Measurements from ENCODE around the gene WASF3.

Gene WASF3

GRCh38 chr13:26517936-26518335 is 39.5 kb upstream of the WASF3 start:
- DNase-seq = no peak
- Histone ChIP-seq H3K27ac (peak overlapping the region; percentile 81), H3K36me3 (no peaks in the 10 kb centered on the region), H3K27me3 (ENCODE audit: insufficient read depth, low read depth, severe bottlenecking) (no peaks in the 10 kb centered on the region), H3K4me3 (ENCODE audit: low read depth, low read length) (peak overlapping the region; percentile 37), H3K9me3 (ENCODE audit: severe bottlenecking) (peaks cover 3% of the 10 kb centered on the region)
- TF ChIP-seq CTCF (IDR thresholded peaks at IDR 0.05; ENCODE audit: low read depth, low read length) = no peak

GRCh38 chr13:26518451-26518959 is 39.0 kb upstream of the WASF3 start:
- DNase-seq = peak; percentile 71
- no peaks in the 10 kb centered on the region for H3K27me3 ChIP-seq (ENCODE audit: insufficient read depth, low read depth, severe bottlenecking)
- H3K27ac ChIP-seq = peak overlapping the region; percentile 81
- peak overlapping the region; percentile 37 for H3K4me3 ChIP-seq (ENCODE audit: low read depth, low read length)
- no peaks in the 10 kb centered on the region for H3K36me3 ChIP-seq
- TF ChIP-seq CTCF (IDR thresholded peaks at IDR 0.05; ENCODE audit: low read depth, low read length) = no peak
- H3K9me3 ChIP-seq (ENCODE audit: severe bottlenecking) = peaks cover 3% of the 10 kb centered on the region

GRCh38 chr13:26522571-26522970 is 34.9 kb upstream of the WASF3 start:
- Histone ChIP-seq H3K27ac (peak overlapping the region; percentile 60), H3K27me3 (ENCODE audit: insufficient read depth, low read depth, severe bottlenecking) (no peaks in the 10 kb centered on the region), H3K9me3 (ENCODE audit: severe bottlenecking) (no peaks in the 10 kb centered on the region), H3K36me3 (no peaks in the 10 kb centered on the region), H3K4me3 (ENCODE audit: low read depth, low read length) (no peak overlapping the region)
- DNase-seq = peak; percentile 76
- no peak for TF ChIP-seq CTCF (IDR thresholded peaks at IDR 0.05; ENCODE audit: low read depth, low read length)

- no peak for TF ChIP-seq CTCF (IDR thresholded peaks at IDR 0.05; ENCODE audit: low read depth, low read length)
- H3K27me3 ChIP-seq (ENCODE audit: insufficient read depth, low read depth, severe bottlenecking) = no peaks in the 10 kb centered on the region
- H3K9me3 ChIP-seq (ENCODE audit: severe bottlenecking) = no peaks in the 10 kb centered on the region
- H3K27ac ChIP-seq = peak overlapping the region; percentile 60; the same call in 1 of the 2 replicates
- no peak for DNase-seq
- no peak overlapping the region for H3K4me3 ChIP-seq (ENCODE audit: low read depth, low read length)
- no peaks in the 10 kb centered on the region for H3K36me3 ChIP-seq
Observed at GRCh38 chr13:26523007-26523406, 34.5 kb upstream of the WASF3 start.

- no peak for TF ChIP-seq CTCF (IDR thresholded peaks at IDR 0.05; ENCODE audit: low read depth, low read length)
- H3K36me3 ChIP-seq = no peaks in the 10 kb centered on the region
- no peaks in the 10 kb centered on the region for H3K27me3 ChIP-seq (ENCODE audit: insufficient read depth, low read depth, severe bottlenecking)
- no peak overlapping the region for H3K4me3 ChIP-seq (ENCODE audit: low read depth, low read length)
- no peak for DNase-seq
- H3K27ac ChIP-seq = no peak overlapping the region
- H3K9me3 ChIP-seq (ENCODE audit: severe bottlenecking) = no peaks in the 10 kb centered on the region
Observed at GRCh38 chr13:26525528-26525927, 32.0 kb upstream of the WASF3 start.

- TF ChIP-seq CTCF (IDR thresholded peaks at IDR 0.05; ENCODE audit: low read depth, low read length) = no peak
- Histone ChIP-seq H3K36me3 (no peaks in the 10 kb centered on the region), H3K27me3 (ENCODE audit: insufficient read depth, low read depth, severe bottlenecking) (no peaks in the 10 kb centered on the region), H3K4me3 (ENCODE audit: low read depth, low read length) (no peak overlapping the region), H3K27ac (no peak overlapping the region), H3K9me3 (ENCODE audit: severe bottlenecking) (no peaks in the 10 kb centered on the region)
- no peak for DNase-seq
Observed at GRCh38 chr13:26526702-26527216, 30.7 kb upstream of the WASF3 start.

Measured in WERI-Rb-1 (cell line).